Measurements from ENCODE around the gene HDAC5.
"Not testable (repeated sequence)": the region's sequence is repeated elsewhere in the genome, so short reads cannot be mapped to it uniquely, and the experiment has no call there.

The HDAC5 gene

GRCh38 chr17:44123356-44124117 is at the start of gene HDAC5:
Gene HDAC5 (minus strand): TSS chr17:44123641. CDS start chr17:44117515, 6,126 bp downstream.
- DNase-seq (ENCODE audit: low read depth in 2 of 3, low spot score in 2 of 3): peak; percentile 87 to 92 (median 92)

- no peak for DNase-seq (ENCODE audit: low read depth in 2 of 3, low spot score in 2 of 3)
Measured at GRCh38 chr17:44171931-44172455, 48.6 kb upstream of the HDAC5 start.

GRCh38 chr17:44170499-44171201 is 47.2 kb upstream of the HDAC5 start, which contains the start of gene ASB16:
Gene ASB16 (plus strand): TSS chr17:44170704. CDS start chr17:44170790, 86 bp downstream.
- DNase-seq (ENCODE audit: low read depth in 2 of 3, low spot score in 2 of 3): no peak

- DNase-seq (ENCODE audit: low read depth in 2 of 3, low spot score in 2 of 3): no peak
Measured at GRCh38 chr17:44170135-44170498, 46.7 kb upstream of the HDAC5 start.

- DNase-seq (ENCODE audit: low read depth in 2 of 3, low spot score in 2 of 3): no peak
Measured at GRCh38 chr17:44167181-44167861, 43.9 kb upstream of the HDAC5 start.

- no peak for DNase-seq (ENCODE audit: low read depth in 2 of 3, low spot score in 2 of 3)
Measured at GRCh38 chr17:44164476-44164875, 41.0 kb upstream of the HDAC5 start.

- no peak for DNase-seq (ENCODE audit: low read depth in 2 of 3, low spot score in 2 of 3)
Measured at GRCh38 chr17:44159519-44160210, 36.2 kb upstream of the HDAC5 start.

- DNase-seq (ENCODE audit: low read depth in 2 of 3, low spot score in 2 of 3): no peak
Measured at GRCh38 chr17:44155488-44155887, 32.0 kb upstream of the HDAC5 start.

GRCh38 chr17:44152875-44153274 is 29.4 kb upstream of the HDAC5 start:
- DNase-seq (ENCODE audit: low read depth in 2 of 3, low spot score in 2 of 3): no peak

- no peak for DNase-seq (ENCODE audit: low read depth in 2 of 3, low spot score in 2 of 3)
Measured at GRCh38 chr17:44149750-44150329, 26.4 kb upstream of the HDAC5 start.

GRCh38 chr17:44149066-44149465 is 25.6 kb upstream of the HDAC5 start:
- DNase-seq (ENCODE audit: low read depth in 2 of 3, low spot score in 2 of 3): not testable (repeated sequence)

- DNase-seq (ENCODE audit: low read depth in 2 of 3, low spot score in 2 of 3): no peak
Measured at GRCh38 chr17:44147812-44148211, 24.4 kb upstream of the HDAC5 start.

- DNase-seq (ENCODE audit: low read depth in 2 of 3, low spot score in 2 of 3): no peak
Measured at GRCh38 chr17:44146375-44147346, 23.2 kb upstream of the HDAC5 start.

- no peak for DNase-seq (ENCODE audit: low read depth in 2 of 3, low spot score in 2 of 3)
Measured at GRCh38 chr17:44144966-44145739, 21.7 kb upstream of the HDAC5 start.

GRCh38 chr17:44143921-44144320 is 20.5 kb upstream of the HDAC5 start:
- DNase-seq (ENCODE audit: low read depth in 2 of 3, low spot score in 2 of 3): not testable (repeated sequence)

- DNase-seq (ENCODE audit: low read depth in 2 of 3, low spot score in 2 of 3): peak; percentile 40 to 42 (median 42)
Measured at GRCh38 chr17:44137891-44138709, 14.7 kb upstream of the HDAC5 start.

- DNase-seq (ENCODE audit: low read depth in 2 of 3, low spot score in 2 of 3): no peak
Measured at GRCh38 chr17:44134752-44135568, 11.5 kb upstream of the HDAC5 start.
